ENCODE results near the gene CCDC188. TPM values are rescaled to one million over a fixed set of nuclear protein-coding genes. Genes with fewer than 3 reads are reported as not detected.

Gene CCDC188
- total and polyA plus RNA-seq, 5 donors: 0.22 to 0.83 (median 0.48) TPM

- no peaks in the 10 kb centered on the region for H3K4me1 ChIP-seq (ENCODE audit: control insufficient read depth, insufficient read depth, low read length)
- H3K4me3 ChIP-seq (ENCODE audit: low read length): no peak overlapping the region
- H3K27ac ChIP-seq (ENCODE audit: low read length): no peak overlapping the region
- no peaks in the 10 kb centered on the region for H3K9me3 ChIP-seq (ENCODE audit: control insufficient read depth, low read length)
- intact Hi-C loops (cut with DNase I): no loop called here
- DNase-seq (no peak), ATAC-seq (no peak)
- no peaks in the 10 kb centered on the region for H3K27me3 ChIP-seq (ENCODE audit: control insufficient read depth, insufficient read depth)
- 88% methylated on average over 21 of the region's 21 CpGs for WGBS
Measured at GRCh38 chr22:20145832-20146223, 5.0 kb downstream of the CCDC188 start.

DNA sequence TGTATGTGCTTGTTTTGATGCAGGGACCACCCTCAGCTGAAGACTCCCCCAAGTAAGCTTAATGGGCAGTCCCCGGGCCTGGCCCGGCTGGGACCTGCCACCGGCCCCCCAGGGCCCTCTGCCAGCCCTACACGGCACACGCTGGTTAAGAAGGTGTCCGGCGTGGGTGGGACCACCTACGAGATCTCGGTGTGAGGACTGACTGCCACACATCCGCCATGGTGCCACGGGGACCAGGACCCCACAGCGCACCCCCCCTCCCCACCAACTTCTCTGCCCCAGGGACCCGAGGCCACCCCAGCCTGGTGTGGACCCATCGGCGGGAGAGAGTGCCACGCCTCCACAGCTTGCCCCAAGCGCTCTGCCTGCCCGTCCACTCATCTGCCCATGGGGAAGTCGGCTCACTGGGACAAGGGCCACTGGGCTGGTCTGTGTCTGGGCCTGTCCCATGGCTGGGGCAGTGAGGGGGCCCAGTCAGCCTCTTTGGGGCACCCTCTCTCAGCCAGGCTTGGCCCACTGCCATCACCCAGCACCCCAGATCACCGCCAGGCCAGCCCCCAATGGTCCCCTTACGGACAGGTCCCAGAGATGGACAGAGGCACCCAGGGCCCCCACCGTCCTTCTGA lies 5.5 kb downstream of the CCDC188 start:
- no peak overlapping the region for H3K4me3 ChIP-seq (ENCODE audit: low read length)
- no peaks in the 10 kb centered on the region for H3K27me3 ChIP-seq (ENCODE audit: control insufficient read depth, insufficient read depth)
- DNase-seq (no peak), ATAC-seq (no peak)
- intact Hi-C loops (cut with DNase I): no loop called here
- H3K4me1 ChIP-seq (ENCODE audit: control insufficient read depth, insufficient read depth, low read length): no peaks in the 10 kb centered on the region
- 93% methylated on average over 22 of the region's 22 CpGs for WGBS
- no peak overlapping the region for H3K27ac ChIP-seq (ENCODE audit: low read length)
- no peaks in the 10 kb centered on the region for H3K9me3 ChIP-seq (ENCODE audit: control insufficient read depth, low read length)

GRCh38 chr22:20143883-20144665 lies 6.8 kb downstream of the CCDC188 start:
- DNase-seq: no peak
- H3K9me3 ChIP-seq (ENCODE audit: control insufficient read depth, low read length): no peaks in the 10 kb centered on the region
- H3K4me3 ChIP-seq (ENCODE audit: low read length): no peak overlapping the region
- H3K27ac ChIP-seq (ENCODE audit: low read length): no peak overlapping the region
- H3K27me3 ChIP-seq (ENCODE audit: control insufficient read depth, insufficient read depth): no peaks in the 10 kb centered on the region
- WGBS: 81% methylated on average over 19 of the region's 19 CpGs
- intact Hi-C loops (cut with DNase I): no loop called here
- H3K4me1 ChIP-seq (ENCODE audit: control insufficient read depth, insufficient read depth, low read length): no peaks in the 10 kb centered on the region
- ATAC-seq: no peak

GRCh38 chr22:20142711-20143621 lies 7.9 kb downstream of the CCDC188 start:
- WGBS: 95% methylated on average over 65 of the region's 65 CpGs
- Histone ChIP-seq H3K27ac (ENCODE audit: low read length) (no peak overlapping the region), H3K9me3 (ENCODE audit: control insufficient read depth, low read length) (no peaks in the 10 kb centered on the region), H3K4me3 (ENCODE audit: low read length) (no peak overlapping the region), H3K4me1 (ENCODE audit: control insufficient read depth, insufficient read depth, low read length) (no peaks in the 10 kb centered on the region), H3K27me3 (ENCODE audit: control insufficient read depth, insufficient read depth) (no peaks in the 10 kb centered on the region)
- no peak for ATAC-seq
- DNase-seq: peak in 2 of 3 donors; percentile 59 to 70
- intact Hi-C loops (cut with DNase I): no loop called here

- intact Hi-C loops (cut with DNase I): no loop called here
- H3K9me3 ChIP-seq (ENCODE audit: control insufficient read depth, low read length): no peaks in the 10 kb centered on the region
- H3K27me3 ChIP-seq (ENCODE audit: control insufficient read depth, insufficient read depth): no peaks in the 10 kb centered on the region
- H3K4me1 ChIP-seq (ENCODE audit: control insufficient read depth, insufficient read depth, low read length): peaks cover 8% of the 10 kb centered on the region
- 85% methylated on average over 22 of the region's 22 CpGs for WGBS
- no peak overlapping the region for H3K4me3 ChIP-seq (ENCODE audit: low read length)
- no peak overlapping the region for H3K27ac ChIP-seq (ENCODE audit: low read length)
- DNase-seq (peak in 2 of 3 donors; percentile 41 to 47), ATAC-seq (no peak)
Measured at GRCh38 chr22:20141186-20142077, 9.4 kb downstream of the CCDC188 start.

DNA sequence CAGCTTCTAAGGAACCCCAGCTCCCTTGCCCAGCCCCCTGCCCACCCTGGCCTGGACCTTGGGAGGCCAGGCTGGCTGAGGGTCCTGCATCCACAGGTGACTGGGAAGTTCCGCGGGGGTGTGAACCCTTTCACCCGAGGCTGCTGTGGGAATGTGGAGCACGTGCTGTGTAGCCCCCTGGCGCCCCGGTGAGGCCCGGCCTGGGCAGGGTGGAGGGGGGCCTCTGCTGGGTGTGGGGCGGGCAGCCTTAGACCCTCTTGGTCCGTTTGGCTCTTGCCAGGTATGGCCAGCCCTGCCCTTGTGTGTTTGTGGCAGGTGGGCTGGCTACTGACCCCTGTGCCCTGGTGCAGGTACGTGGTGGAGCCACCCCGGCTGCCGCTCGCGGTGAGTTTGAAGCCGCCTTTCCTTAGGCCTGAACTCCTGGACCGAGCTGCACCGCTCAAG lies 10.3 kb downstream of the CCDC188 start:
- H3K27me3 ChIP-seq (ENCODE audit: control insufficient read depth, insufficient read depth): no peaks in the 10 kb centered on the region
- ATAC-seq: no peak
- intact Hi-C loops (cut with DNase I): no loop called here
- no peak overlapping the region for H3K4me3 ChIP-seq (ENCODE audit: low read length)
- WGBS: 93% methylated on average over 17 of the region's 17 CpGs
- H3K4me1 ChIP-seq (ENCODE audit: control insufficient read depth, insufficient read depth, low read length): peaks cover 14% of the 10 kb centered on the region
- no peaks in the 10 kb centered on the region for H3K9me3 ChIP-seq (ENCODE audit: control insufficient read depth, low read length)
- peak in 2 of 3 donors; percentile 45 to 62 for DNase-seq
- no peak overlapping the region for H3K27ac ChIP-seq (ENCODE audit: low read length)

GRCh38 chr22:20140107-20140445 lies 10.8 kb downstream of the CCDC188 start:
- Histone ChIP-seq H3K4me1 (ENCODE audit: control insufficient read depth, insufficient read depth, low read length) (peaks cover 14% of the 10 kb centered on the region), H3K9me3 (ENCODE audit: control insufficient read depth, low read length) (no peaks in the 10 kb centered on the region), H3K27ac (ENCODE audit: low read length) (no peak overlapping the region), H3K4me3 (ENCODE audit: low read length) (no peak overlapping the region), H3K27me3 (ENCODE audit: control insufficient read depth, insufficient read depth) (no peaks in the 10 kb centered on the region)
- DNase-seq (peak in 2 of 3 donors; percentile 6 to 54), ATAC-seq (no peak)
- intact Hi-C loops (cut with DNase I): no loop called here
- whole genome bisulfite sequencing: 94% methylated on average over 11 of the region's 11 CpGs

DNA sequence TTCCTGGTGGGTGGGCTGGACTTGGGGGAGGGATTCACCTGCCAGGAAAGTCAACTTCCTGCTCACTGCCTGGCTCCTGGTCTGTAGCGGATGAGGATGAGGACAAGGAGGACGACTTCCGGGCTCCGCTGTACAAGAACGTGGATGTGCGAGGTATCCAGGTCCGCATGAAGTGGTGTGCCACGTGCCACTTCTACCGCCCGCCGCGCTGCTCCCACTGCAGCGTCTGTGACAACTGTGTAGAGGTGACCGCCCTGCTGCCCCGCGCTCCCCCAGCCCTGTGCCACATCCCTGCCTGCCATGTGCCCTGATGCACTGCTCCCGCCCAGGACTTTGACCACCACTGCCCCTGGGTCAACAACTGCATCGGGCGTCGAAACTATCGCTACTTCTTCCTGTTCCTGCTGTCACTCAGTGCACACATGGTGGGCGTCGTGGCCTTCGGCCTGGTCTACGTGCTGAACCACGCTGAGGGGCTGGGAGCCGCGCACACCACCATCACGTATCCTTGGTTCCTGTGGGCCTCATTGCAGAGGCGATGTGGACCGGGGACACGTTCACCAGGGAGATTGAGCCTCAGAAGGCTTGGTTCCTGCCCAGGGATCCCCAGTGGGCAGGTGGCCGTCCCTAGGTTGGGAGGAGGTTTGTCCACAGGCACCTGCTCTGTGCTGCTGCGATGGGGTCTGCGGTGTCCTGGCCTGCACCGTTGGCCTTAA lies 11.3 kb downstream of the CCDC188 start:
- Histone ChIP-seq H3K27ac (ENCODE audit: low read length) (no peak overlapping the region), H3K4me3 (ENCODE audit: low read length) (no peak overlapping the region), H3K9me3 (ENCODE audit: control insufficient read depth, low read length) (no peaks in the 10 kb centered on the region), H3K4me1 (ENCODE audit: control insufficient read depth, insufficient read depth, low read length) (peaks cover 14% of the 10 kb centered on the region), H3K27me3 (ENCODE audit: control insufficient read depth, insufficient read depth) (no peaks in the 10 kb centered on the region)
- no peak for ATAC-seq
- intact Hi-C loops (cut with DNase I): no loop called here
- peak in 2 of 3 donors; percentile 53 to 55 for DNase-seq
- 93% methylated on average over 36 of the region's 36 CpGs for WGBS

- Histone ChIP-seq H3K27ac (ENCODE audit: low read length) (no peak overlapping the region), H3K9me3 (ENCODE audit: control insufficient read depth, low read length) (no peaks in the 10 kb centered on the region), H3K4me1 (ENCODE audit: control insufficient read depth, insufficient read depth, low read length) (peaks cover 16% of the 10 kb centered on the region), H3K4me3 (ENCODE audit: low read length) (no peak overlapping the region), H3K27me3 (ENCODE audit: control insufficient read depth, insufficient read depth) (no peaks in the 10 kb centered on the region)
- intact Hi-C loops (cut with DNase I): no loop called here
- DNase-seq (peak in 2 of 3 donors; percentile 44 to 62), ATAC-seq (peak in 1 of 2 donors; percentile 1)
- 80% methylated on average over 16 of the region's 16 CpGs for WGBS
Measured at GRCh38 chr22:20138868-20139267, 12.0 kb downstream of the CCDC188 start.

- Histone ChIP-seq H3K27me3 (ENCODE audit: control insufficient read depth, insufficient read depth) (no peaks in the 10 kb centered on the region), H3K27ac (ENCODE audit: low read length) (peak overlapping the region; percentile 44), H3K4me1 (ENCODE audit: control insufficient read depth, insufficient read depth, low read length) (peaks cover 18% of the 10 kb centered on the region), H3K9me3 (ENCODE audit: control insufficient read depth, low read length) (no peaks in the 10 kb centered on the region), H3K4me3 (ENCODE audit: low read length) (no peak overlapping the region)
- WGBS: 38% methylated on average over 4 of the region's 4 CpGs
- intact Hi-C loops (cut with DNase I): no loop called here
- ATAC-seq: peak; percentile 3 to 15
- DNase-seq: no peak
Measured at GRCh38 chr22:20138417-20138738, 12.5 kb downstream of the CCDC188 start.
